ENCODE data around the gene MAML3.

Gene MAML3

GRCh38 chr4:139919521-139919920, 234.5 kb downstream of the MAML3 start:
- peak in 1 of 14 donors; percentile 45 for DNase-seq

- DNase-seq = peak in 1 of 14 donors; percentile 57
Measured at GRCh38 chr4:139919004-139919403, 235.0 kb downstream of the MAML3 start.

DNA sequence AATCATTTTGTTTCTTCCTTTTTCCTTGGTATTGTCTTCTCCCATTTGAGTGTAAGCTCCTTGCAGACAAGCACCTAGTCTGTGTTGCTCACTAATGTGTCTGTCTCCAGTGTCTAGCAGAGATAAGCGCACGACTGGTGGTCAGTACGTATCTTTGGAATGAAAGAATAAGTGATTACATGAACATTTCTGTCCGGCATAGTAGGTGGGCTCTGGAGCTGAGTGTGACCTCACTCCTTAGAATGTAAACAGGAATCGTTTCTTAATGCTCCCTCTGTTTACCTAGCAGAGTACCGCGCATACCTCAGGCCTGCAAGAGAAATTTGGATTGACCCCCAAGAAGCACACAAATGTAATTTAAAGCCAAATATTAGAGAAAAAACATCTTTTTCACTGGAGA, 235.4 kb downstream of the MAML3 start:
- no peak for DNase-seq

- DNase-seq = peak in 1 of 14 donors; percentile 76
Measured at GRCh38 chr4:139917896-139918295, 236.1 kb downstream of the MAML3 start.

GRCh38 chr4:139916041-139916440, 237.9 kb downstream of the MAML3 start:
- DNase-seq = no peak

GRCh38 chr4:139915037-139915436, 238.9 kb downstream of the MAML3 start:
- peak in 1 of 14 donors; percentile 39 for DNase-seq

DNA sequence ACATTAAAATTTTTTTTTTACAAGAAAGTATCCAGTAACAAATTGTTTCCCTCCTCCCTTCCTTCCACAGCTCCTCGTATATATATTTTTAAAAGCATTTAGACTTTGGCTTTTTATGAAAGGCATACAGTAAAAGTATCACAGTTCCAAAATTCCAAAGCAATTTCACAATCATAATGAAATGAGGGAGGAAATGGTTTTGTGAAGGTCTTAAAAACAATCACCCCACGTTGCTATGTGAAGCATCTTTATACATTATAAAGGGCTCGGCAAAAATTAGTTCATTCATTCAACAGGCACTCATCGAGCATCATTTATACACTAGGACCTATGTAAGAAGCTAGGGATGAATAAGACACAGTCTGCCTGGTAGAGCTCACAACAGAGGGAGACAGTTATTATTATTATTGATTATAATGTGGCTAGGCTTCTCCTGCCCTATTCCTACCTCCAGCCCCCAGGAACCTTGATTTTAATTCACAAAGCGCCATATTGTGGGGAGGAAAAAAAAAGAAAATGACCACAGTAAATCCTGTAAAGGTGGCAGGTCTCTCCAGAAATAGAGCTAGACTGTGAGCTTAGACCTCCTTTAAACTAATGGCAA, 239.9 kb downstream of the MAML3 start:
- peak in 1 of 14 donors; percentile 18 for DNase-seq

GRCh38 chr4:139913398-139913990, 240.5 kb downstream of the MAML3 start:
- peak in 1 of 14 donors; percentile 48 for DNase-seq

DNA sequence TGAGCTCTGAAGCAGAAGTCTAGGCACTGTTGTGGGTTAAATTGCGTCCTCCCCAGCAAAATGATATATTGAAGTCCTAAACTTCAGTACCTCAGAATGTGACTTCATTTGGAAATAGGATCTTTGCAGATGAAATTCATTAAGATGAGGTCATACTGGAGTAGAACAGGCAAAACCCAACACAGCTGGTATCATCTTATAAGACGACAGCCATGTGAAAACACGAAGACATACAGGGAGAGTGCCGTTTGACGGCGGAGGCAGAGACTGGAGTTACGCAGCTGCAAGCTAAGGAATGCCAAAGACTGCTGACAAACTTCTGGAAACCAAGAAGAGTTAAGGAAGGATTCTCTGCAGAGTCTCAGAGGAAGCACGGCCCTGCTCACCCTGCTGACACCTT, 241.5 kb downstream of the MAML3 start:
- no peak for DNase-seq

GRCh38 chr4:139910106-139910505, 243.9 kb downstream of the MAML3 start:
- DNase-seq = no peak

DNA sequence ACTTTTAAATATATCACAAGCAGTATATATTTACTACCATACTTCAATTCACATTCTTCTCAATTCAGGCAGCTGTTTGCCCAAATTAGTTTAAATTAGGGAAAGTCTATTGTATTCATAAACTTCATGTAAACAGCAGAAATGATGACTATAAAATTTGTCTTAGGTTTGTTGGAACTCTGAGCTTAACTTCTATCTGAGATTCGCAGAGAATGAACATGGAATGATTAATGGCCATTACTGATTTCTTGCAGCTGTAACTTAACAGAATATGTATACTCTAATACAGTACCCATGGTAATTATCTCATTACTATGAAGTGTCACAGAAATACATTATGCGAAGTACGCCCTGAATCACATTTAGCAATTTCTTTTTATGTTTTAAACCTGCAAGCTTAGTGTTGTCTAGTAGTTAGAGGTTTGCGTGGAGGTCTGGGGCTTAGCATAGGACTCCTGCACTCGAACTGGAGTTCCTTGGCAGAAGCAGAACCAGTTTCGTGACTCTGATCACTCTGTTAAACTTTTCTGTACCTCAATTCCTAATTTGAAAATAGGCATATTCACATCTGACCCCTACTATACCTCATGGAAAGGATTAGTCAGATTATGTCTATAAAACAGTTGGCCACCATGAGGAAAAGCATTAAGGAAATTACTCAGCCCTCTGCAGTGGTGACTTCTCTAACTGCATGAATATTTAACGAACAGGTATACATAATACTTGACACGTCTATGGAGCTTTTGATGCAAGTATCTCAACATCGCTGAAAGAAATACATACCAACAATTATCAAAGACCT, 245.1 kb downstream of the MAML3 start:
- DNase-seq = no peak

DNA sequence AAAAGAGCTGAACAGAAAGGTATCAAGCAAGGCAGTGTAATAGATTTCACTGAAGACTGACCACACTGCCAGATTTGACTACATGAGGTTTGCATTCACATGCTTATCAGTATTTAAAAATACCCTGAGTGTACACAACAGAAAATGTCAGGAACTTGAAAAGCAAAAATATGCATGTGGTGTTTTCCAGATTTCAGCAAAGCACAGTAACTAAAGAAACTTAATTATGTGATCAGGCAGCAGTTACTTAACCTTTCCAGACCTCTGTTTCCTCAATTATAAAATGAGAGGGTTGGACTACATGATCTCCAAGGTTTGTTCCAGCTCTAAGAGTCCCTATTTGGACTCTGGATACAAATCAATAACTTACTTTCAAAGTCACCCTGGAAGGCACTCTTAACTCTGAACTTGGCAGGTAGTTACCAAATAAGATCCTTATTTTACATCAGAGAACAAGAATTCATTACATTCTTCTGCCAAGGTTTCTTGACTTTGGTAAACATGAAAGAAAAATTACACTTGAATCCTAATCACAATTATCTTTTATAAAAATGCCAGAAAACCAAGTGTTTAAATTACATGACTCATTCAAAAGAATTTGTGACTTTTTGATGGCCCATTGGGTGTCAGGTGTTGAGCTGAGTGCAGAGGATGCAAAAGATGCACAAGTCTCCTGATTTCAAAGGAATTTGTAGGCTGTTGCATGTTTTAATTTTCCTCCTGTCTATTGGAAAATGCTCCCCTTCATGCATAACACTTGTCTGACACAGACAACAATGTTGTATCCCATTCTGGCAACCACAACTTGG, 246.8 kb downstream of the MAML3 start:
- no peak for DNase-seq

DNA sequence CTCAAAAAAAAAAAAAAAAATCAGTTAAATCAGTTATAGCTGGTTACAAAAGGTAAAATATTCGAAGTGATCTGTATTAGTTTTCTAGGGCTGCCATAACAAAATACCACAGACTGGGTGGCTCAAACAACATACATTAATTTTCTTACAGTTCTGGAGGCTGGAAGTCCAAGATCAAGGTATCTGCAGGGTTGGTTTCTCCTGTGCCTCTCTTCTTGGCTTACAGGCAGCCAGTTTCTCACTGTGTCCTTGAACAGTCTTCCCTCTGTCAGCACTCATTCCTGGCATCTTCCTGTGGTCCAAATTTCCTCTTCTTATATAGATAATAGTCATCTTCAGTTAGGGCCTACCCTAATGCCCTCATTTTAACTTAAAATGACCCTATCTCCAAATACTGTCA, 248.5 kb downstream of the MAML3 start:
- no peak for DNase-seq

DNA sequence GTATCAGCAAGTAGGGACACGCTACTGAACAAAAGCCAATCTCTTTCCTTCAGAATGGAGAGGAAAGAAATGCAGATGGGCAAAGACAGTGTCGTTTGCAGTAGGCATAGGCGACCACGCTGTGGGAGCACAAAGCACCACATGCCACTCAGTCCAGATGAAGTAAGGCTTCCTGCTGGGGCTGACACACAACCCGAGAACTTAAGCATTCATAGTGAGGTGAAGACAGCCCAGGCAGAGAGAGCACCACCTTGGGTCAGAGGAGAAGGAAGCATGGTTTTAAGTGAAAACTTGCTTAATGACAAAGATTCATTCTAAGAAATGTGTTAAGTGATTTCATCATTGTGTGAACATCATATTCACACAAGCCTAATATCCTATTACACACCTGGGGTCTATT, 249.6 kb downstream of the MAML3 start:
- no peak for DNase-seq

GRCh38 chr4:139903845-139904244, 250.1 kb downstream of the MAML3 start:
- no peak for DNase-seq

GRCh38 chr4:139902321-139903320, 251.4 kb downstream of the MAML3 start:
- DNase-seq = peak in 4 of 14 donors; percentile 8 to 35 (median 20)

DNA sequence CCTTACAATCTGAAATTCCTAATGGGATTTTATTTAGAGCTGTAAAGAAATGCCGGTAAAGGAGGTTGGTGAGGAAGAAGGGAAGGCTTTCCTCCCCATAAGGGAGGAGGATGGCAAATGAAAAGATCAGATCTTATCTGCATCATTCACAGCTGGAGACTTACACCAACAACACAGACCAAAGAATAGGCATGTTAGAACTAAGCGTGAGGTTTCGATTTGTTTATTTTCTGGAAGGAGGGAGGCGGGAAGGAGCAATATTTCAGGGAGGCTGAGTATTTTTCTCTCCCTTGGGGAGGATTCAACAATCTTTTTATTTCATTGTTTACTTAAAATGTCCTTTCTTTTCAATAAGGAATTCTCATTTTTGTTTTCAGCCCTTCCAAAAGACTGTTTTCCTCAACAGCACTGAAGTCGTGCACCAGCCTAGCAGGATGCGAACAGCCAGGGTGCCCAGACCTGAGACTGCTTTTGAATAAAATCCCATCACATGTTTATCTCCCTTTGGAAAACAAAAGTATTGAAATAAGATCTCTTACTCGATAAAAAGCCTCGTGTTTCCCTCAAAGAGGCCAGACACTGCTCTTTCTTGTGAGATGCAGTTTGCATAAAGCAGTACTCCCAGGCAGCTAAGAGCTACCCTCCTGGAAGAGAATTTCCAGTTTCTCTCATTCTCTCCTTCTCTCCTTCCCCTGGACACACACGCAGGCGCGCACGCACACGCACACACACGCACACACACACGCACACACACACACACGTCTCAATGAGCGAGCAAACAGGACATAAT, 252.3 kb downstream of the MAML3 start:
- peak in 1 of 14 donors; percentile 39 for DNase-seq

DNA sequence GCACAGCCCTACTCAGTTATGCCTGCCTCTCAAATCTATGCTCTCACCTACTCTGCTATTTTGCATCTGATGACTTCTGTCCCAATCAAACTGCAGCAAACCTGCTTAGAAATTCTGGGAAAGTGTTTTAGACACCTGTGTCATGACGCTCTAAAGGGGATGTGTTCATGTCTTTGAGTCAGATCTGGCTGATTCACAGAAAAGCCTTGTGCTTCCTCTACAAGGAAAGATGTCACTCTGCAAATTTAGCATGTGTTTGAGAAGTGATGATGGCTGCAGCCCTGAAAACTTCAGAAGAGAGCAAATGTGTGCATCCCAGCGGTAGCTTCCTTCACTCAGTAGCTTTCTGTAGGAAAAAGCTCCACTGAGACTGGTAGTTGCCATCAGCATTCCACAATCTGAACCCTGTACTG, 253.0 kb downstream of the MAML3 start:
- DNase-seq = no peak

GRCh38 chr4:139899346-139899745, 254.6 kb downstream of the MAML3 start:
- no peak for DNase-seq

DNA sequence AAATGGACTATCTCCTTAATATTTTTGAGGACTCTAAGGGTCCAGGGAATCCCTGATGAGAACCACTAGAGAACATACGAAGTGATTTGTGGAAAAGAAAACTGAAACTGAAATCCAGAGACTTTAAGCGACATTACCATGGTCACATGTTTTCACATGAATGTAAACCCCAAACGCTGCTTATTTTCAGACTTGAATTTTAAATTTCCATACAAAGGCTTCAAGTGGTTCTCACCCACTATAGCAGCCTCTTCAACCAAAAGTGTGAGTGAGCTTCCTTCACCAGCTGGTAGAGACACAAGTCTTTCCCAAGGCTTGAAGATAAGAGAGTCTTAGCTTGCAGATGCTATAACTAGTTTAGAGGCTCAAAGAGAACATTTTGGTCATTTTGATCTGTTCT, 255.7 kb downstream of the MAML3 start:
- DNase-seq = no peak

Data from C1 segment of cervical spinal cord (tissue), 14 donors.